ENCODE data around the gene UBL7.

Gene UBL7

GRCh38 chr15:74421302-74422245 lies 39.4 kb downstream of the UBL7 start:
- Histone ChIP-seq H3K9ac (ENCODE audit: low read length) (no peak overlapping the region), H3K4me3 (ENCODE audit: low read length) (no peak overlapping the region), H3K4me1 (ENCODE audit: low read length) (peaks cover 93% of the 10 kb centered on the region), H3K27me3 (ENCODE audit: low read depth, low read length) (no peaks in the 10 kb centered on the region), H3K27ac (ENCODE audit: low read length) (peak overlapping the region; percentile 3; the same call in 1 of the 2 replicates), H3K4me2 (ENCODE audit: low read length) (peak overlapping the region; percentile 34; the same call in 1 of the 2 replicates), H3K9me3 (ENCODE audit: insufficient read depth, low read length) (no peaks in the 10 kb centered on the region), H3K36me3 (replicated peaks; ENCODE audit: low read depth, low read length) (peaks cover 96% of the 10 kb centered on the region), H4K20me1 (ENCODE audit: insufficient read depth, low read length) (peaks cover 100% of the 10 kb centered on the region), H2AFZ (ENCODE audit: low read depth, low read length) (no peak overlapping the region), H3K79me2 (ENCODE audit: low read length) (peaks cover 100% of the 10 kb centered on the region)
- no peak for TF ChIP-seq EZH2phosphoT487 (IDR thresholded peaks at IDR 0.05; ENCODE audit: low read depth)
- TF ChIP-seq CTCF (IDR thresholded peaks at IDR 0.05; ENCODE audit: low read depth, low read length), result no peak

- Histone ChIP-seq H3K4me2 (ENCODE audit: low read length) (peak overlapping the region; percentile 34), H3K27ac (ENCODE audit: low read length) (peak overlapping the region; percentile 10), H3K79me2 (ENCODE audit: low read length) (peaks cover 100% of the 10 kb centered on the region), H3K36me3 (replicated peaks; ENCODE audit: low read depth, low read length) (peaks cover 98% of the 10 kb centered on the region), H3K4me3 (ENCODE audit: low read length) (no peak overlapping the region), H3K9ac (ENCODE audit: low read length) (no peak overlapping the region), H4K20me1 (ENCODE audit: insufficient read depth, low read length) (peaks cover 100% of the 10 kb centered on the region), H3K27me3 (ENCODE audit: low read depth, low read length) (no peaks in the 10 kb centered on the region), H3K4me1 (ENCODE audit: low read length) (peaks cover 87% of the 10 kb centered on the region), H3K9me3 (ENCODE audit: insufficient read depth, low read length) (no peaks in the 10 kb centered on the region), H2AFZ (ENCODE audit: low read depth, low read length) (no peak overlapping the region)
- TF ChIP-seq CTCF (IDR thresholded peaks at IDR 0.05; ENCODE audit: low read depth, low read length) (no peak), EZH2phosphoT487 (IDR thresholded peaks at IDR 0.05; ENCODE audit: low read depth) (no peak)
Observed at GRCh38 chr15:74420193-74420905, 40.6 kb downstream of the UBL7 start.

GRCh38 chr15:74419432-74419831 lies 41.5 kb downstream of the UBL7 start:
- no peak overlapping the region for H3K9ac ChIP-seq (ENCODE audit: low read length)
- H4K20me1 ChIP-seq (ENCODE audit: insufficient read depth, low read length), result peaks cover 100% of the 10 kb centered on the region
- H3K27me3 ChIP-seq (ENCODE audit: low read depth, low read length), result no peaks in the 10 kb centered on the region
- H3K4me1 ChIP-seq (ENCODE audit: low read length), result peaks cover 78% of the 10 kb centered on the region
- H3K79me2 ChIP-seq (ENCODE audit: low read length), result peaks cover 100% of the 10 kb centered on the region
- 0 out of 2 replicates have a peak overlapping the region, but pooled peaks have one; percentile 10 for H3K27ac ChIP-seq (ENCODE audit: low read length)
- no peak for TF ChIP-seq EZH2phosphoT487 (IDR thresholded peaks at IDR 0.05; ENCODE audit: low read depth)
- no peak for TF ChIP-seq CTCF (IDR thresholded peaks at IDR 0.05; ENCODE audit: low read depth, low read length)
- H3K4me2 ChIP-seq (ENCODE audit: low read length), result no peak overlapping the region
- no peak overlapping the region for H2AFZ ChIP-seq (ENCODE audit: low read depth, low read length)
- H3K36me3 ChIP-seq (replicated peaks; ENCODE audit: low read depth, low read length), result peaks cover 98% of the 10 kb centered on the region
- no peak overlapping the region for H3K4me3 ChIP-seq (ENCODE audit: low read length)
- no peaks in the 10 kb centered on the region for H3K9me3 ChIP-seq (ENCODE audit: insufficient read depth, low read length)
